Measurements from ENCODE around the gene DGUOK.

DNA sequence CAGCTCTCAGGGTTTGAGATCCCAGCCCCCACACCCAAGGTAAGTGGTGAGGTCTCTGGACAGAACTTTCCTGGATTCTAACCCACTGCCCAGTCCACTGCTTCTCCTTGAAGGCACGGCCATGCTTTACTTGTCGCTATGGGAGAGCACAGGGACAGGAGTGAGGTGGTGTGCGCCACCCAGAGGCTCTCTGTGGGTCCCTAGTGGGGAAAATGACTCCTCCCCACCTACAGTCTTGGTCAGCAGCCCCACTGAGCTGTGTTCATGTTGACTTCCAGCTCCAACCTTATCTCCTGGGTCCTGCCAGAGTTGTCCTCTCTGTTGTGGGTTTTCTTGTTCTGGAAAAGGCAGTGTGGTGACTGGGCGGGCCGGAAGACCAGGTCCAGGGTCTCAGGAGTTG lies 69.1 kb downstream of the DGUOK start:
- TF ChIP-seq, protein P1, sequence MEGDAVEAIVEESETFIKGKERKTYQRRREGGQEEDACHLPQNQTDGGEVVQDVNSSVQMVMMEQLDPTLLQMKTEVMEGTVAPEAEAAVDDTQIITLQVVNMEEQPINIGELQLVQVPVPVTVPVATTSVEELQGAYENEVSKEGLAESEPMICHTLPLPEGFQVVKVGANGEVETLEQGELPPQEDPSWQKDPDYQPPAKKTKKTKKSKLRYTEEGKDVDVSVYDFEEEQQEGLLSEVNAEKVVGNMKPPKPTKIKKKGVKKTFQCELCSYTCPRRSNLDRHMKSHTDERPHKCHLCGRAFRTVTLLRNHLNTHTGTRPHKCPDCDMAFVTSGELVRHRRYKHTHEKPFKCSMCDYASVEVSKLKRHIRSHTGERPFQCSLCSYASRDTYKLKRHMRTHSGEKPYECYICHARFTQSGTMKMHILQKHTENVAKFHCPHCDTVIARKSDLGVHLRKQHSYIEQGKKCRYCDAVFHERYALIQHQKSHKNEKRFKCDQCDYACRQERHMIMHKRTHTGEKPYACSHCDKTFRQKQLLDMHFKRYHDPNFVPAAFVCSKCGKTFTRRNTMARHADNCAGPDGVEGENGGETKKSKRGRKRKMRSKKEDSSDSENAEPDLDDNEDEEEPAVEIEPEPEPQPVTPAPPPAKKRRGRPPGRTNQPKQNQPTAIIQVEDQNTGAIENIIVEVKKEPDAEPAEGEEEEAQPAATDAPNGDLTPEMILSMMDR (IDR thresholded peaks at IDR 0.05 in 2 of 3, conservative IDR thresholded peaks at IDR 0.05 in 1 of 3; ENCODE audit: borderline replicate concordance in 1 of 3, insufficient read depth in 1 of 3, low read depth in 2 of 3, low read length in 2 of 3), result peak in 2 of 3 experiments; percentile 7 to 32; a peak in 2 of 6 replicates
- TF ChIP-seq, protein P2, sequence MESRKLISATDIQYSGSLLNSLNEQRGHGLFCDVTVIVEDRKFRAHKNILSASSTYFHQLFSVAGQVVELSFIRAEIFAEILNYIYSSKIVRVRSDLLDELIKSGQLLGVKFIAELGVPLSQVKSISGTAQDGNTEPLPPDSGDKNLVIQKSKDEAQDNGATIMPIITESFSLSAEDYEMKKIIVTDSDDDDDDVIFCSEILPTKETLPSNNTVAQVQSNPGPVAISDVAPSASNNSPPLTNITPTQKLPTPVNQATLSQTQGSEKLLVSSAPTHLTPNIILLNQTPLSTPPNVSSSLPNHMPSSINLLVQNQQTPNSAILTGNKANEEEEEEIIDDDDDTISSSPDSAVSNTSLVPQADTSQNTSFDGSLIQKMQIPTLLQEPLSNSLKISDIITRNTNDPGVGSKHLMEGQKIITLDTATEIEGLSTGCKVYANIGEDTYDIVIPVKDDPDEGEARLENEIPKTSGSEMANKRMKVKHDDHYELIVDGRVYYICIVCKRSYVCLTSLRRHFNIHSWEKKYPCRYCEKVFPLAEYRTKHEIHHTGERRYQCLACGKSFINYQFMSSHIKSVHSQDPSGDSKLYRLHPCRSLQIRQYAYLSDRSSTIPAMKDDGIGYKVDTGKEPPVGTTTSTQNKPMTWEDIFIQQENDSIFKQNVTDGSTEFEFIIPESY (IDR thresholded peaks at IDR 0.05; ENCODE audit: extremely low read depth, insufficient replicate concordance, low read length), result no peak
- TF ChIP-seq POLR2A (IDR thresholded peaks at IDR 0.05; ENCODE audit: borderline replicate concordance, extremely low read depth, insufficient read depth, insufficient read length), result no peak
- no peak for TF ChIP-seq TCF7L2 (IDR thresholded peaks at IDR 0.05; ENCODE audit: borderline replicate concordance, extremely low read depth, insufficient read depth, insufficient read length)
- peak; percentile 49 for TF ChIP-seq RAD21 (IDR thresholded peaks at IDR 0.05; ENCODE audit: low read depth)
- TF ChIP-seq, protein P3, sequence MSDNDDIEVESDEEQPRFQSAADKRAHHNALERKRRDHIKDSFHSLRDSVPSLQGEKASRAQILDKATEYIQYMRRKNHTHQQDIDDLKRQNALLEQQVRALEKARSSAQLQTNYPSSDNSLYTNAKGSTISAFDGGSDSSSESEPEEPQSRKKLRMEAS (IDR thresholded peaks at IDR 0.05), result no peak
- no peak for TF ChIP-seq CBX3 (IDR thresholded peaks at IDR 0.05; ENCODE audit: low read depth)
- TF ChIP-seq, protein P4, sequence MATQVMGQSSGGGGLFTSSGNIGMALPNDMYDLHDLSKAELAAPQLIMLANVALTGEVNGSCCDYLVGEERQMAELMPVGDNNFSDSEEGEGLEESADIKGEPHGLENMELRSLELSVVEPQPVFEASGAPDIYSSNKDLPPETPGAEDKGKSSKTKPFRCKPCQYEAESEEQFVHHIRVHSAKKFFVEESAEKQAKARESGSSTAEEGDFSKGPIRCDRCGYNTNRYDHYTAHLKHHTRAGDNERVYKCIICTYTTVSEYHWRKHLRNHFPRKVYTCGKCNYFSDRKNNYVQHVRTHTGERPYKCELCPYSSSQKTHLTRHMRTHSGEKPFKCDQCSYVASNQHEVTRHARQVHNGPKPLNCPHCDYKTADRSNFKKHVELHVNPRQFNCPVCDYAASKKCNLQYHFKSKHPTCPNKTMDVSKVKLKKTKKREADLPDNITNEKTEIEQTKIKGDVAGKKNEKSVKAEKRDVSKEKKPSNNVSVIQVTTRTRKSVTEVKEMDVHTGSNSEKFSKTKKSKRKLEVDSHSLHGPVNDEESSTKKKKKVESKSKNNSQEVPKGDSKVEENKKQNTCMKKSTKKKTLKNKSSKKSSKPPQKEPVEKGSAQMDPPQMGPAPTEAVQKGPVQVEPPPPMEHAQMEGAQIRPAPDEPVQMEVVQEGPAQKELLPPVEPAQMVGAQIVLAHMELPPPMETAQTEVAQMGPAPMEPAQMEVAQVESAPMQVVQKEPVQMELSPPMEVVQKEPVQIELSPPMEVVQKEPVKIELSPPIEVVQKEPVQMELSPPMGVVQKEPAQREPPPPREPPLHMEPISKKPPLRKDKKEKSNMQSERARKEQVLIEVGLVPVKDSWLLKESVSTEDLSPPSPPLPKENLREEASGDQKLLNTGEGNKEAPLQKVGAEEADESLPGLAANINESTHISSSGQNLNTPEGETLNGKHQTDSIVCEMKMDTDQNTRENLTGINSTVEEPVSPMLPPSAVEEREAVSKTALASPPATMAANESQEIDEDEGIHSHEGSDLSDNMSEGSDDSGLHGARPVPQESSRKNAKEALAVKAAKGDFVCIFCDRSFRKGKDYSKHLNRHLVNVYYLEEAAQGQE (IDR thresholded peaks at IDR 0.05; ENCODE audit: low read depth), result no peak
- TF ChIP-seq ZNF274 (IDR thresholded peaks at IDR 0.05; ENCODE audit: low read depth, low read length), result no peak
- TF ChIP-seq ZFX (IDR thresholded peaks at IDR 0.05), result no peak
- no peak for TF ChIP-seq EZH2 (IDR thresholded peaks at IDR 0.05)
- TF ChIP-seq YY1 (IDR thresholded peaks at IDR 0.05; ENCODE audit: extremely low read depth, insufficient replicate concordance, low read depth, low read length), result no peak

All from HCT116 (cell line).